HG02943 (cell line): ENCODE measurements around the gene PTPRQ.

Source experiments
- ATAC-seq: cut with Tn5 transposase; IDR thresholded peaks from one replicate; pipeline ENCODE4 v1.9.1; 2021; ENCODE audit warnings: mild to moderate bottlenecking, low read depth, moderate library complexity; ENCODE audit not compliant: unreplicated experiment

PTPRQ gene

GRCh38 chr12:80556566-80556965, 112.5 kb downstream of the PTPRQ start:
- no peak for ATAC-seq

- ATAC-seq, result no peak
These were observed 115.7 kb downstream of the PTPRQ start for GRCh38 chr12:80559766-80560165.

- ATAC-seq, result no peak
These were observed 121.2 kb downstream of the PTPRQ start for GRCh38 chr12:80565271-80565670.

- ATAC-seq, result no peak
These were observed 123.4 kb downstream of the PTPRQ start for GRCh38 chr12:80567401-80567800.

GRCh38 chr12:80576641-80577418, 132.8 kb downstream of the PTPRQ start:
- ATAC-seq, result no peak

- no peak for ATAC-seq
These were observed 136.2 kb downstream of the PTPRQ start for GRCh38 chr12:80580254-80580653.

GRCh38 chr12:80581783-80582182, 137.7 kb downstream of the PTPRQ start:
- no peak for ATAC-seq

GRCh38 chr12:80582431-80582830, 138.4 kb downstream of the PTPRQ start:
- no peak for ATAC-seq

GRCh38 chr12:80589077-80589476, 145.0 kb downstream of the PTPRQ start:
- no peak for ATAC-seq

- ATAC-seq, result no peak
These were observed 146.1 kb downstream of the PTPRQ start for GRCh38 chr12:80590085-80590484.

- ATAC-seq, result no peak
These were observed 149.7 kb downstream of the PTPRQ start for GRCh38 chr12:80593766-80594165.

- ATAC-seq, result no peak
These were observed 152.5 kb downstream of the PTPRQ start for GRCh38 chr12:80596509-80596908.

- no peak for ATAC-seq
These were observed 154.1 kb downstream of the PTPRQ start for GRCh38 chr12:80598004-80598606.

GRCh38 chr12:80602455-80602854, 158.4 kb downstream of the PTPRQ start:
- no peak for ATAC-seq

- ATAC-seq, result no peak
These were observed 163.5 kb downstream of the PTPRQ start for GRCh38 chr12:80607361-80608135.

- no peak for ATAC-seq
These were observed 173.7 kb downstream of the PTPRQ start for GRCh38 chr12:80617733-80618132.

- no peak for ATAC-seq
These were observed 176.2 kb downstream of the PTPRQ start for GRCh38 chr12:80620281-80620680.

GRCh38 chr12:80622271-80622670, 178.2 kb downstream of the PTPRQ start:
- ATAC-seq, result no peak

GRCh38 chr12:80625051-80625450, 181.0 kb downstream of the PTPRQ start:
- ATAC-seq, result no peak

GRCh38 chr12:80625901-80626300, 181.9 kb downstream of the PTPRQ start:
- ATAC-seq, result no peak

GRCh38 chr12:80627782-80628181, 183.7 kb downstream of the PTPRQ start:
- ATAC-seq, result no peak
